Loucy (cell line): ENCODE data around the gene SLC44A1.

Source experiments
- H2AFZ ChIP-seq: fragments of 200-600 bp; sonication (generic); 2 replicates; pipeline ENCODE4 v1.6.0; 2016; ENCODE audit warnings: antibody characterized with exemption, mild to moderate bottlenecking, low read length, moderate library complexity
- H3F3A ChIP-seq: fragments of 200-600 bp; 2 replicates; pipeline ENCODE4 v1.6.0; 2016; ENCODE audit warnings: antibody characterized with exemption, low read depth, mild to moderate bottlenecking
- H3K27me3 ChIP-seq: fragments of 200-600 bp; sonication (generic); 2 replicates; pipeline ENCODE4 v1.6.1; 2014; ENCODE audit warnings: low read length, mild to moderate bottlenecking; ENCODE audit not compliant: insufficient read depth, poor library complexity, severe bottlenecking
- H3K36me3 ChIP-seq: fragments of 200-600 bp; sonication (generic); 2 replicates; pipeline ENCODE4 v1.6.1; 2016; ENCODE audit warnings: low read length; ENCODE audit not compliant: insufficient read depth
- H3K4me1 ChIP-seq: fragments of 200-600 bp; sonication (generic); 2 replicates; pipeline ENCODE4 v1.5.1; 2014; ENCODE audit warnings: low read length, mild to moderate bottlenecking; ENCODE audit not compliant: insufficient read depth, poor library complexity, severe bottlenecking
- H3K4me2 ChIP-seq: fragments of 200-600 bp; sonication (generic); 2 replicates; pipeline ENCODE4 v1.6.0; 2014; ENCODE audit warnings: antibody characterized with exemption, low read length, low read depth, mild to moderate bottlenecking; ENCODE audit not compliant: poor library complexity, severe bottlenecking
- H3K4me3 ChIP-seq: fragments of 200-600 bp; sonication (generic); 2 replicates; pipeline ENCODE4 v1.5.1; 2014; ENCODE audit warnings: low read length, mild to moderate bottlenecking, mixed read lengths; ENCODE audit not compliant: poor library complexity, severe bottlenecking
- H3K79me2 ChIP-seq: fragments of 200-600 bp; sonication (generic); 2 replicates; pipeline ENCODE4 v1.6.1; 2014; ENCODE audit warnings: low read length; ENCODE audit not compliant: insufficient read depth
- H3K9ac ChIP-seq: fragments of 200-600 bp; sonication (generic); 2 replicates; pipeline ENCODE4 v1.6.0; 2014; ENCODE audit warnings: mild to moderate bottlenecking, low read depth, low read length, moderate library complexity; ENCODE audit not compliant: poor library complexity, severe bottlenecking
- H3K9me2 ChIP-seq: fragments of 200-600 bp; sonication (generic); replicated peaks from 2 replicates; pipeline ENCODE4 v1.6.1; 2016; ENCODE audit warnings: low read depth, low read length, mixed read lengths
- H3K9me3 ChIP-seq: fragments of 200-600 bp; sonication (generic); 2 replicates; pipeline ENCODE4 v1.6.1; 2014; ENCODE audit warnings: mild to moderate bottlenecking, antibody characterized with exemption, low read length, low read depth; ENCODE audit not compliant: insufficient read depth
- H4K20me1 ChIP-seq: fragments of 200-600 bp; sonication (generic); 2 replicates; pipeline ENCODE4 v1.6.0; 2014; ENCODE audit warnings: antibody characterized with exemption, low read length, mild to moderate bottlenecking; ENCODE audit not compliant: insufficient read depth, poor library complexity, severe bottlenecking
- CTCF ChIP-seq: fragments of 200-600 bp; sonication (generic); conservative IDR thresholded peaks from 2 replicates; pipeline ENCODE4 v1.5.1; 2014; ENCODE audit warnings: mild to moderate bottlenecking, antibody characterized with exemption, low read length
- EZH2phosphoT487 ChIP-seq: fragments of 200-600 bp; IDR thresholded peaks from 2 replicates; pipeline ENCODE4 v1.6.1; 2018; ENCODE audit warnings: antibody characterized with exemption, mild to moderate bottlenecking, moderate library complexity, borderline replicate concordance

The SLC44A1 gene

GRCh38 chr9:105443121-105443520, 198.7 kb downstream of the SLC44A1 start:
- Histone ChIP-seq H3F3A (no peaks in the 10 kb centered on the region), H3K36me3 (no peaks in the 10 kb centered on the region), H4K20me1 (no peaks in the 10 kb centered on the region), H3K4me3 (no peak overlapping the region), H3K27me3 (no peaks in the 10 kb centered on the region), H2AFZ (no peak overlapping the region), H3K4me1 (peaks cover 4% of the 10 kb centered on the region), H3K9ac (no peak overlapping the region), H3K9me2 (no peaks in the 10 kb centered on the region), H3K9me3 (no peaks in the 10 kb centered on the region), H3K79me2 (no peaks in the 10 kb centered on the region), H3K4me2 (no peak overlapping the region)
- no peak for TF ChIP-seq CTCF
- TF ChIP-seq EZH2phosphoT487 = no peak

GRCh38 chr9:105444130-105444529, 199.7 kb downstream of the SLC44A1 start:
- Histone ChIP-seq H3K27me3 (no peaks in the 10 kb centered on the region), H3K36me3 (no peaks in the 10 kb centered on the region), H3F3A (no peaks in the 10 kb centered on the region), H2AFZ (no peak overlapping the region), H3K4me2 (no peak overlapping the region), H3K4me1 (peaks cover 7% of the 10 kb centered on the region), H4K20me1 (no peaks in the 10 kb centered on the region), H3K79me2 (peaks cover 8% of the 10 kb centered on the region), H3K9me3 (no peaks in the 10 kb centered on the region), H3K9me2 (no peaks in the 10 kb centered on the region), H3K9ac (no peak overlapping the region), H3K4me3 (no peak overlapping the region)
- TF ChIP-seq EZH2phosphoT487 (no peak), CTCF (no peak)

- H3K4me1 ChIP-seq = peaks cover 19% of the 10 kb centered on the region
- TF ChIP-seq CTCF (no peak), EZH2phosphoT487 (no peak)
- no peak overlapping the region for H2AFZ ChIP-seq
- H3K79me2 ChIP-seq = peaks cover 13% of the 10 kb centered on the region
- no peaks in the 10 kb centered on the region for H3F3A ChIP-seq
- no peaks in the 10 kb centered on the region for H3K9me2 ChIP-seq
- H3K36me3 ChIP-seq = no peaks in the 10 kb centered on the region
- no peaks in the 10 kb centered on the region for H3K27me3 ChIP-seq
- no peak overlapping the region for H3K9ac ChIP-seq
- H3K4me2 ChIP-seq = no peak overlapping the region
- no peaks in the 10 kb centered on the region for H4K20me1 ChIP-seq
- H3K9me3 ChIP-seq = no peaks in the 10 kb centered on the region
- H3K4me3 ChIP-seq = no peak overlapping the region
Measured at GRCh38 chr9:105445203-105445881, 200.9 kb downstream of the SLC44A1 start.
